Adrenal gland (tissue), 19 donors: Measurements from ENCODE around the gene CHTOP. TPM values are rescaled to one million over a fixed set of nuclear protein-coding genes. Genes with fewer than 3 reads are reported as not detected.

Experiments used
- DNase-seq, 7 donors: peaks; one replicate each; pipeline ENCODE4 v3.0.0-alpha.2; 2019 to 2020
- H3K27ac ChIP-seq, 5 donors: fragments of 200-600 bp; sonication (generic) in 4 of 5; 1 replicate in 3 of 5; 2 replicates in 2 of 5; pipeline versions ENCODE4 v1.5.1 to v1.8.0; 2016 to 2020; ENCODE audit warnings: mild to moderate bottlenecking in 1 of 5
- H3K27me3 ChIP-seq: fragments of 200-600 bp; 2 replicates; pipeline ENCODE4 v1.8.0; 2021
- H3K36me3 ChIP-seq, 2 donors: fragments of 200-600 bp; replicated peaks in 1 of 2; 1 replicate in 1 of 2; 2 replicates in 1 of 2; pipeline versions ENCODE4 v1.5.1 to v1.8.0; 2018 to 2022
- H3K4me1 ChIP-seq, 2 donors: fragments of 200-600 bp; replicated peaks in 1 of 2; 1 replicate in 1 of 2; 2 replicates in 1 of 2; pipeline versions ENCODE4 v1.5.1 to v1.8.0; 2018 to 2021
- H3K4me3 ChIP-seq, 4 donors: fragments of 200-600 bp; sonication (generic) in 3 of 4; one replicate each; pipeline ENCODE4 v1.5.1; 2016 to 2018
- H3K9me3 ChIP-seq, 3 donors: fragments of 200-600 bp; sonication (generic) in 1 of 3; replicated peaks in 1 of 3; 1 replicate in 2 of 3; 2 replicates in 1 of 3; pipeline versions ENCODE4 v1.5.1 to v1.8.0; 2016 to 2021
- CTCF ChIP-seq, 6 experiments: fragments of 450-650 bp in 4 of 6; fragments of 200-600 bp in 2 of 6; sonication (generic) in 1 of 6; IDR thresholded peaks; 1 replicate in 5 of 6; 2 replicates in 1 of 6; pipeline versions ENCODE4 v1.5.1 to v1.8.0; 2016 to 2021; ENCODE audit warnings: antibody characterized with exemption in 6 of 6, mild to moderate bottlenecking in 2 of 6, moderate library complexity in 1 of 6
- POLR2A ChIP-seq, 2 donors: fragments of 450-650 bp; IDR thresholded peaks; one replicate each; pipeline ENCODE4 v1.6.1; 2017; ENCODE audit warnings: antibody characterized with exemption in 2 of 2, mild to moderate bottlenecking in 2 of 2, moderate library complexity in 1 of 2
- WGBS, 4 donors: extraction: QIAGEN DNeasy Blood & Tissue Kit in 2 of 4; methylation state at CpG; one replicate each; pipeline versions ENCODE4 v1.1.5 to v1.1.7; 2013 to 2017; 5-methylcytosine and 5-hydroxymethylcytosine counted together
- intact Hi-C, 2 donors: fragments of 100-400 bp; cut with DNase I; formaldehyde crosslinking; loops; one replicate each; pipeline versions ENCODE4 v1.14.1 to v1.15.0; 2022 to 2023
- long read RNA-seq, 10 donors: library from polyadenylated mRNA in 3 of 10; unstranded in 2 of 10; stranded (forward) in 1 of 10; transcript quantifications; one replicate each; pipeline ENCODE4 v2.0.0 and lab custom pipeline, GENCODE V29; 2021 to 2026
- polyA plus RNA-seq, 3 donors: library from polyadenylated mRNA; stranded (reverse); fragments of 200-250 nt in 2 of 3; fragments of 350-450 nt in 1 of 3; fragmentation: Illumina TruSeq in 1 of 3; extraction: RNeasy Lipid Tissue Mini Kit (QIAGEN cat#74804) in 1 of 3; gene quantifications; one replicate each; pipeline ENCODE4 v1.2.3, GENCODE V29; 2013 to 2014
- total RNA-seq, 9 donors: library from RNA; depleted of rRNA in 4 of 9; stranded (reverse); fragments of >200 nt in 4 of 9; fragments of 120-200 nt in 1 of 9; fragmentation: NEBNext Ultra II Directional in 1 of 9; extraction: Animal tissue kit (Norgen Biotek cat#: 25700) in 1 of 9; gene quantifications; one replicate each; pipeline versions ENCODE4 v1.1.0 to v1.2.4, GENCODE V29; 2013 to 2023
- donor health status: healthy with polysubstance abuse.
- donor health status: Bipolar disorder and iron deficiency.
- donor health status: DM: yes; HTN: yes; CAD: no.
- donor health status: DM: no; HTN: no; CAD: no.
- donor health status: DM: no; HTN: no; CAD: no.
- donor health status: DM: yes; HTN: yes; CAD: no.

Gene CHTOP
- total RNA-seq (10 to 100 TPM; 35.5 to 74.9 (median 55.7) TPM), polyA plus RNA-seq (10 to 100 TPM; 59.1 to 83.3 (median 71.2) TPM)
- long read RNA-seq, donor 1, transcript CHTOP-204 (6 exons, 2,096 nt) = minor isoform, 14 of 42 reads
- long read RNA-seq, donor 1, transcript CHTOP-203 (6 exons, 2,165 nt) = major isoform, 16 of 42 reads
- long read RNA-seq, donor 1, partial matches to known transcripts = 11 of 42 reads
- long read RNA-seq, donor 1, other reads (novel, unspliced or antisense) = 0 of 42 reads
- long read RNA-seq, donor 2, transcript CHTOP-203 (6 exons, 2,165 nt) = major isoform, 6 of 17 reads
- long read RNA-seq, donor 2, transcript CHTOP-204 (6 exons, 2,096 nt) = major isoform, 6 of 17 reads
- long read RNA-seq, donor 2, partial matches to known transcripts = 5 of 17 reads
- long read RNA-seq, donor 2, other reads (novel, unspliced or antisense) = 0 of 17 reads
- long read RNA-seq, donor 3, transcript CHTOP-204 (6 exons, 2,096 nt) = minor isoform, 6 of 23 reads
- long read RNA-seq, donor 3, transcript CHTOP-203 (6 exons, 2,165 nt) = major isoform, 12 of 23 reads
- long read RNA-seq, donor 3, partial matches to known transcripts = 5 of 23 reads
- long read RNA-seq, donor 3, other reads (novel, unspliced or antisense) = 0 of 23 reads
- long read RNA-seq, donor 4, transcript CHTOP-203 (6 exons, 2,165 nt) = minor isoform, 7 of 24 reads
- long read RNA-seq, donor 4, transcript CHTOP-204 (6 exons, 2,096 nt) = major isoform, 8 of 24 reads
- long read RNA-seq, donor 4, partial matches to known transcripts = 6 of 24 reads
- long read RNA-seq, donor 4, other reads (novel, unspliced or antisense) = 2 of 24 reads
- long read RNA-seq, donor 5, transcript CHTOP-204 (6 exons, 2,096 nt) = major isoform, 23 of 68 reads
- long read RNA-seq, donor 5, transcript CHTOP-203 (6 exons, 2,165 nt) = minor isoform, 21 of 68 reads
- long read RNA-seq, donor 5, partial matches to known transcripts = 3 of 68 reads
- long read RNA-seq, donor 5, other reads (novel, unspliced or antisense) = 15 of 68 reads
- long read RNA-seq, donor 6, transcript CHTOP-203 (6 exons, 2,165 nt) = minor isoform, 9 of 28 reads
- long read RNA-seq, donor 6, transcript CHTOP-204 (6 exons, 2,096 nt) = major isoform, 14 of 28 reads
- long read RNA-seq, donor 6, partial matches to known transcripts = 3 of 28 reads
- long read RNA-seq, donor 6, other reads (novel, unspliced or antisense) = 2 of 28 reads
- long read RNA-seq, donor 7, transcript CHTOP-203 (6 exons, 2,165 nt) = major isoform, 5 of 8 reads
- long read RNA-seq, donor 7, partial matches to known transcripts = 0 of 8 reads
- long read RNA-seq, donor 7, other reads (novel, unspliced or antisense) = 0 of 8 reads
- long read RNA-seq, donor 8, transcript CHTOP-203 (6 exons, 2,165 nt) = major isoform, 11 of 37 reads
- long read RNA-seq, donor 8, transcript CHTOP-204 (6 exons, 2,096 nt) = minor isoform, 9 of 37 reads
- long read RNA-seq, donor 8, partial matches to known transcripts = 16 of 37 reads
- long read RNA-seq, donor 8, other reads (novel, unspliced or antisense) = 0 of 37 reads
- long read RNA-seq, donor 9, transcript CHTOP-204 (6 exons, 2,096 nt) = minor isoform, 5 of 27 reads
- long read RNA-seq, donor 9, transcript CHTOP-203 (6 exons, 2,165 nt) = major isoform, 9 of 27 reads
- long read RNA-seq, donor 9, partial matches to known transcripts = 13 of 27 reads
- long read RNA-seq, donor 9, other reads (novel, unspliced or antisense) = 0 of 27 reads
- long read RNA-seq, donor 10, transcript CHTOP-203 (6 exons, 2,165 nt) = major isoform, 5 of 9 reads
- long read RNA-seq, donor 10, partial matches to known transcripts = 0 of 9 reads
- long read RNA-seq, donor 10, other reads (novel, unspliced or antisense) = 0 of 9 reads

GRCh38 chr1:153633754-153634665 lies at the start of gene CHTOP:
TSS of gene CHTOP (plus strand) at chr1:153634066. CDS start at chr1:153636589, 2,523 bp downstream.
- H3K4me1 ChIP-seq = peaks cover 25 to 41% of the 10 kb centered on the region in 2 donors
- 1 to 7% (median 2%) methylated on average over 14 to 65 of the region's 65 CpGs for WGBS, 4 donors
- peaks cover 0 to 29% of the 10 kb centered on the region in 2 donors for H3K36me3 ChIP-seq
- peak within 1 kb of the TSS; percentile 97 to 100 (median 99) for H3K27ac ChIP-seq
- TF ChIP-seq CTCF (IDR thresholded peaks at IDR 0.05) (peak in 3 of 6 experiments; percentile 6 to 41 (median 35)), POLR2A (IDR thresholded peaks at IDR 0.05) (peak; percentile 74 to 87)
- H3K27me3 ChIP-seq = no peaks in the 10 kb centered on the region
- H3K4me3 ChIP-seq = peak within 1 kb of the TSS; percentile 65 to 96 (median 85)
- DNase-seq = peak; percentile 97 to 99 (median 99)
- H3K9me3 ChIP-seq = no peaks in the 10 kb centered on the region
- intact Hi-C loops = no loop called here

GRCh38 chr1:153585006-153585405 lies 48.9 kb upstream of the CHTOP start:
- Histone ChIP-seq H3K36me3 (no peaks in the 10 kb centered on the region), H3K27ac (peak overlapping the region in 1 of 5 donors; percentile 9), H3K27me3 (no peaks in the 10 kb centered on the region), H3K4me1 (peaks cover 19 to 22% of the 10 kb centered on the region in 2 donors), H3K4me3 (no peak overlapping the region), H3K9me3 (no peaks in the 10 kb centered on the region)
- TF ChIP-seq POLR2A (IDR thresholded peaks at IDR 0.05) = no peak
- no peak for TF ChIP-seq CTCF (IDR thresholded peaks at IDR 0.05)
- no peak for DNase-seq
- WGBS, 4 donors = 38 to 52% (median 46%) methylated on average over 1 of the region's 1 CpG
- intact Hi-C loops = no loop called here

GRCh38 chr1:153586347-153586746 lies 47.5 kb upstream of the CHTOP start:
- H3K9me3 ChIP-seq = no peaks in the 10 kb centered on the region
- intact Hi-C loops = no loop called here

More at GRCh38 chr1:153586347-153586746, 47.5 kb upstream of the CHTOP start:
- Histone ChIP-seq H3K4me3 (no peak overlapping the region), H3K36me3 (no peaks in the 10 kb centered on the region), H3K4me1 (peaks cover 19 to 22% of the 10 kb centered on the region in 2 donors), H3K27ac (peak overlapping the region in 2 of 5 donors; percentile 75 to 81), H3K27me3 (no peaks in the 10 kb centered on the region)
- WGBS, 4 donors = 24 to 52% (median 43%) methylated on average over 1 of the region's 1 CpG
- DNase-seq = no peak
- TF ChIP-seq CTCF (IDR thresholded peaks at IDR 0.05) (no peak), POLR2A (IDR thresholded peaks at IDR 0.05) (no peak)
